ENCODE data around the gene TIMM29.

Gene TIMM29

DNA sequence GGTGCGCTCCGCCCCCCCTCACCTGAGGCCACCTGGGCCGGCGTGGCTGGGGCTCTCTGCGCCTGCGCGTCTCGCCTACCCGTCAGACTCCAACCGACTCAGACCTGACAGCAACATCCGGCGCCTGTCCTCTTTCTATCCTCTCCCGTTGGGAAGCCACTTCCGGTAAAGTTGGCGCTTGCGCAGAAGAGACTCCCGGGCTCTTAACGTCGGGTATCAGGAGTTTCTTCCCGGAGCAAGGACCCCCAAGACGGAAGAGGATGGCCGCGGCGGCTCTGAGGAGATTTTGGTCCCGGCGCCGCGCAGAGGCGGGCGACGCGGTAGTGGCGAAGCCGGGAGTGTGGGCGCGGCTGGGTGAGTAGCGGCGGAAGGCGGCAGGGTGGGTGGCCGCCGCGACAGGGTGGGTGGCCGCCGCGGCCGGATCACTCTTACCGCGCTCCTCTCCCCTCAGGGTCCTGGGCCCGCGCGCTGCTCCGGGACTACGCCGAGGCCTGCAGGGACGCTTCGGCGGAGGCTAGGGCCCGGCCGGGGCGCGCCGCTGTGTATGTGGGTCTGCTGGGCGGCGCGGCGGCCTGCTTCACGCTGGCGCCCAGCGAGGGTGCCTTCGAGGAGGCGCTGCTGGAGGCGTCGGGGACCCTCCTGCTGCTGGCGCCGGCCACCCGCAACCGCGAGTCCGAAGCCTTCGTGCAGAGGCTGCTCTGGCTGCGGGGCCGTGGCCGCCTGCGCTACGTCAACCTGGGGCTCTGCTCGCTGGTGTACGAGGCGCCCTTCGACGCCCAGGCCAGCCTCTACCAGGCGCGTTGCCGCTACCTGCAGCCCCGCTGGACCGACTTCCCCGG, at the start of gene TIMM29, which contains the start of gene YIPF2:
TIMM29 (plus strand) TSS at position 249 of the 839 bp plus-strand sequence; CDS start at position 261, 12 bp downstream.
YIPF2 (minus strand) TSS at position 77 of the 839 bp plus-strand sequence. CDS start 229 bp downstream, outside the sequence.
- Histone ChIP-seq H3K36me3 (replicated peaks) (peaks cover 15% of the 10 kb centered on the region), H3K27ac (peak within 1 kb of the TSS; percentile 62), H3K27me3 (replicated peaks) (no peaks in the 10 kb centered on the region), H3K4me3 (ENCODE audit: low read depth, low read length) (peak within 1 kb of the TSS; percentile 90)
- TF ChIP-seq, protein P1, sequence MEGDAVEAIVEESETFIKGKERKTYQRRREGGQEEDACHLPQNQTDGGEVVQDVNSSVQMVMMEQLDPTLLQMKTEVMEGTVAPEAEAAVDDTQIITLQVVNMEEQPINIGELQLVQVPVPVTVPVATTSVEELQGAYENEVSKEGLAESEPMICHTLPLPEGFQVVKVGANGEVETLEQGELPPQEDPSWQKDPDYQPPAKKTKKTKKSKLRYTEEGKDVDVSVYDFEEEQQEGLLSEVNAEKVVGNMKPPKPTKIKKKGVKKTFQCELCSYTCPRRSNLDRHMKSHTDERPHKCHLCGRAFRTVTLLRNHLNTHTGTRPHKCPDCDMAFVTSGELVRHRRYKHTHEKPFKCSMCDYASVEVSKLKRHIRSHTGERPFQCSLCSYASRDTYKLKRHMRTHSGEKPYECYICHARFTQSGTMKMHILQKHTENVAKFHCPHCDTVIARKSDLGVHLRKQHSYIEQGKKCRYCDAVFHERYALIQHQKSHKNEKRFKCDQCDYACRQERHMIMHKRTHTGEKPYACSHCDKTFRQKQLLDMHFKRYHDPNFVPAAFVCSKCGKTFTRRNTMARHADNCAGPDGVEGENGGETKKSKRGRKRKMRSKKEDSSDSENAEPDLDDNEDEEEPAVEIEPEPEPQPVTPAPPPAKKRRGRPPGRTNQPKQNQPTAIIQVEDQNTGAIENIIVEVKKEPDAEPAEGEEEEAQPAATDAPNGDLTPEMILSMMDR (IDR thresholded peaks at IDR 0.05; ENCODE audit: low read depth, low read length, missing control alignments) = no peak
- in situ Hi-C loops (cut with HindIII; ENCODE audit: low pct_ligation_motif_present, low sequenced_read_pairs) = no loop called here
- DNase-seq = peak; percentile 97

DNA sequence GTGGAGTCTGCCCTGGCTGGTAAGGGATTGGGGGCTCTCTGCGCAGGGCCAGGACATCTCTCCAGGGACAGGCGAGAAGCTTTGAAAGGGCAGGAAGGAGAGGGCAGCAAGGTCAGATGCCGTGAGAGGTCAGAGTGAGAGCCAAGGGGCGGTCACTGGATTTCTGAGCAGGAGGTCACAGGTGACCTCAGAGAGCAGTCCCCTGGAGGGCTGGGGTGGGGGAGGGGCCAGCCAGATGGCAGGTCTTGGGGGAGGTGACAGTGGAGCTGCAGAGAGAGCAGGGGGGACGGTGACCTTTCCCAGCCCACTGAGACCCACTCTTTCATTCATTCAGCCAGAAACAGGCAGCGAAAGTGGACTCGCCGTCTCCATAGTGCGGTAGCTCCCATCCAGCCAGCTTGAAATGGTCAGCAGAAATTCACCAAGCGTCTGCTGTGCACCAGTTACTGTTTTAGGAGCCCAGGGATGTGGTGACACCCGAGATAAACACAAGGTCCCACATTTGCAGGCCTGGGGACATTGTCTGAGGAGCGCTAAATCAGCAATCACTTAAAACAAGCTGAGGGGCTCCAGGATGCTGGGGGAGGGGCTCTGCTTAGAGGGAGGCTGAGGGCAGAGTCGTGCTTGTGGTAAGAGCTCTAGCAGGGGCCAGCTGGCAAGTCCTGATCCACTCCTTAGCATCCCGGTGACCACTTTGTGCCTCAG, 47.1 kb upstream of the TIMM29 start:
- Histone ChIP-seq H3K27ac (no peak overlapping the region), H3K27me3 (replicated peaks) (no peaks in the 10 kb centered on the region), H3K4me3 (ENCODE audit: low read depth, low read length) (no peak overlapping the region), H3K36me3 (replicated peaks) (no peaks in the 10 kb centered on the region)
- TF ChIP-seq, protein P1 (IDR thresholded peaks at IDR 0.05; ENCODE audit: low read depth, low read length, missing control alignments) = no peak
- DNase-seq = no peak
- in situ Hi-C loops (cut with HindIII; ENCODE audit: low pct_ligation_motif_present, low sequenced_read_pairs) = no loop called here

DNA sequence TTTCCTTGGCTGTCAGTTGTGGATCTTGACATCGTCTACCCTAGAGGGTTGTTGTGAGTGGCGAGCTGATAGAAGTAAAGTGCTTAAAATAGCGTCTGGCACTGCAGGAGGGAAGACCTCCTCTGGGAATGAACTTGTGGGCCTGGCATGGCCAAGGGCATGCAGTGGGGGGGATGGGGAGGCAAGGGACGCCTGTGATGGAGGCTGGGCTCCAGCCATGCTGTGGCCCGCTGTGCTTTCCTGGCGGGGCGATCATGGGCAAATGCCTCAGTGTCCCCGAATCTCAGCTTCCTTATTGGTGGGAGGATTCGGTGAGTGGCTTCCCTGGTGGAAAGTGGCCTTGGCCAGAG, 46.5 kb upstream of the TIMM29 start:
- H3K4me3 ChIP-seq (ENCODE audit: low read depth, low read length) = no peak overlapping the region
- TF ChIP-seq, protein P1 (IDR thresholded peaks at IDR 0.05; ENCODE audit: low read depth, low read length, missing control alignments) = no peak
- no peak for DNase-seq
- H3K27me3 ChIP-seq (replicated peaks) = no peaks in the 10 kb centered on the region
- in situ Hi-C loops (cut with HindIII; ENCODE audit: low pct_ligation_motif_present, low sequenced_read_pairs) = no loop called here
- H3K36me3 ChIP-seq (replicated peaks) = no peaks in the 10 kb centered on the region
- H3K27ac ChIP-seq = no peak overlapping the region

DNA sequence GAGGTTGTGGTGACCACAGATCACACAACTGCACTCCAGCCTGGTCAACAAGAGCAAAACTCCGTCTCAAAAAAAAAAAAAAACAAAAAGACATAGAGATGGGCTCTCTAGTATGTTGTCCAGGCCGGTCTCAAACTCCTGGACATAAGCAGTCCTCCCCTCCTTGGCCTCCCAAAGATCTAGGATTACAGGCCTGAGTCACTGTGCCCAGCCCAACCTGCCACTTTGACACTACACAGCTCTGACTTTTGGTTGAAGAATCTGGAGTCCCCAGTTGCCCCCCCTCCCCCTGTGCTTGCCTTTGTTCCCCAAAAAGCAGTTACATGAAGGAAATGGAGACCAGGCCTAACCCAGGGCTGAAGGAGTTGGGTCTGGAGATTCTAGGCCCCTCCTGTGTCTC, 44.3 kb upstream of the TIMM29 start:
- Histone ChIP-seq H3K36me3 (replicated peaks) (no peaks in the 10 kb centered on the region), H3K27ac (no peak overlapping the region), H3K4me3 (ENCODE audit: low read depth, low read length) (no peak overlapping the region), H3K27me3 (replicated peaks) (no peaks in the 10 kb centered on the region)
- TF ChIP-seq, protein P1 (IDR thresholded peaks at IDR 0.05; ENCODE audit: low read depth, low read length, missing control alignments) = no peak
- DNase-seq = peak; percentile 20
- in situ Hi-C loops (cut with HindIII; ENCODE audit: low pct_ligation_motif_present, low sequenced_read_pairs) = no loop called here

DNA sequence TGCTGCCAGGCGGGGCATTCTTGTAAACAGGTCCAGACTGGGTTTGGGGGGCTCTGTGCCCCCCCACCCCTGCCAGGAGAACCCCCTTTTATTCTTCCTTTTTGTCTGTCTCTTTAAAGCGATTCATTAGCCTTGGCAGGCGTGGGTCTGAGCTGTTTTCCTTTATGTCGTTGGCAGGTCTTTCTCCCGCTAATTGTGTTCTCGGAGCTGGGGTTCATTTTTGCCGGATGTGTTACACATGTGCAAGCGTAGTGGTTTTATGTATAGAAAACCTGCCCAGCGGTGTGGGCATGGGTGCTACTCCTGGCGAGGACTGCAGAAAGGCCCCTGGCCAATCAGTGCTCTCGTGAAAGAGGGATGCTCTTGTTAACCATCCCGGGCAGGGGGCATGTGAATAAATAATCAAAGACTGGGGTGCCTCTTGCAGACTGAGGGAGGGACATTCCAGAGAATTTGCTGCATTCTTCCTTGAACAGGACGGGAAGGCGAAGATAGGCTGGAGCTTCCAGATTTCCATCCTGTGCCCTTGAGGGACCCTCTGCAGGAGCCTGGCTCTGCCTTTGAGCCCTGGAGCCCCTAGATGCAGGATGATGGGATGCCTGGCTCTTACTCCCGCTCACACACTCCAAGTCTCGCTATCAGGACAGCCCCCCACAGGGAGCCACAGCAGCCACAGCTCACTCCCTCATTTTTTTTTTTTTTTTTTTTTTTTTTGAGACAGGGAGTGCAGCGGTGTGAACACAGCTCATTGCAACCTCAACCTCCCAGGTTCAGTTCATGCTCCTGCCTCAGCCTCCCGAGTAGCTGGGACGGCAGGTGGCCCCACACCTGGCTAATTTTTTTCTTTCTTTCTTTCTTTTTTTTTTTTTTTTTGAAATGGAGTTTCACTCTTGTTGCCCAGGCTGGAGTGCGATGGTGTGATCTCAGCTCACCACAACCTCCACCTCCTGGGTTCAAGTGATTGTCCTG, 43.1 kb upstream of the TIMM29 start:
- Histone ChIP-seq H3K36me3 (replicated peaks) (no peaks in the 10 kb centered on the region), H3K4me3 (ENCODE audit: low read depth, low read length) (no peak overlapping the region), H3K27me3 (replicated peaks) (no peaks in the 10 kb centered on the region), H3K27ac (no peak overlapping the region)
- TF ChIP-seq, protein P1 (IDR thresholded peaks at IDR 0.05; ENCODE audit: low read depth, low read length, missing control alignments) = no peak
- in situ Hi-C loops (cut with HindIII; ENCODE audit: low pct_ligation_motif_present, low sequenced_read_pairs) = no loop called here
- DNase-seq = no peak

All from brain microvascular endothelial cell (primary cell).